ENCODE results near the gene EFCAB6. TPM values are rescaled to one million over a fixed set of nuclear protein-coding genes. Genes with fewer than 3 reads are reported as not detected.

Gene EFCAB6
- polyA plus RNA-seq, 3 donors = not detected

- H3K4me1 ChIP-seq (ENCODE audit: control insufficient read depth in 1 of 2, insufficient read depth in 2 of 2, low read length in 2 of 2) = no peaks in the 10 kb centered on the region
- H3K27me3 Mint-ChIP-seq (ENCODE audit: low read depth in 3 of 3) = peaks cover 3 to 4% (median 3%) of the 10 kb centered on the region in 3 donors
- no peaks in the 10 kb centered on the region for H3K4me1 Mint-ChIP-seq
- no peak overlapping the region for H3K4me3 Mint-ChIP-seq
- H3K4me2 ChIP-seq (replicated peaks; ENCODE audit: extremely low read depth, low read length, poor library complexity, severe bottlenecking) = no peak overlapping the region
- no peak overlapping the region for H3K4me3 ChIP-seq (replicated peaks in 1 of 3; ENCODE audit: low read depth in 2 of 3, low read length in 3 of 3)
- H3K9me3 ChIP-seq (replicated peaks in 1 of 2; ENCODE audit: control insufficient read depth in 1 of 2, insufficient read depth in 1 of 2, low read length in 2 of 2) = no peaks in the 10 kb centered on the region
- H3K79me2 ChIP-seq (ENCODE audit: insufficient read depth, low read length) = no peaks in the 10 kb centered on the region
- H3K27me3 ChIP-seq (ENCODE audit: control insufficient read depth in 2 of 2, insufficient read depth in 2 of 2, low read length in 2 of 2) = no peaks in the 10 kb centered on the region
- H3K9me3 Mint-ChIP-seq = peaks cover 0 to 1% (median 0%) of the 10 kb centered on the region in 7 donors
- H4K20me1 ChIP-seq (ENCODE audit: insufficient read depth, low read length) = no peaks in the 10 kb centered on the region
- H3K36me3 ChIP-seq (replicated peaks in 1 of 2; ENCODE audit: control insufficient read depth in 1 of 2, insufficient read depth in 2 of 2, low read length in 2 of 2) = no peaks in the 10 kb centered on the region
- no peak overlapping the region for H2AFZ ChIP-seq (ENCODE audit: insufficient read depth, low read depth, low read length, poor library complexity, severe bottlenecking)
- intact Hi-C loops (cut with micrococcal nuclease) = no loop called here
- TF ChIP-seq CTCF (IDR thresholded peaks at IDR 0.05) = no peak
- H3K27ac ChIP-seq (ENCODE audit: low read depth in 1 of 2, low read length in 2 of 2) = no peak overlapping the region
- H3K9ac ChIP-seq (ENCODE audit: insufficient read depth, low read length, poor library complexity, severe bottlenecking) = no peak overlapping the region
- no peaks in the 10 kb centered on the region for H3K36me3 Mint-ChIP-seq
- H3K27ac Mint-ChIP-seq = no peak overlapping the region
- DNase-seq = no peak
- no CpG with 5 or more reads among the region's 4 CpGs for WGBS (ENCODE audit: insufficient coverage)
These were observed 240.9 kb downstream of the EFCAB6 start for GRCh38 chr22:43571181-43571580.

DNA sequence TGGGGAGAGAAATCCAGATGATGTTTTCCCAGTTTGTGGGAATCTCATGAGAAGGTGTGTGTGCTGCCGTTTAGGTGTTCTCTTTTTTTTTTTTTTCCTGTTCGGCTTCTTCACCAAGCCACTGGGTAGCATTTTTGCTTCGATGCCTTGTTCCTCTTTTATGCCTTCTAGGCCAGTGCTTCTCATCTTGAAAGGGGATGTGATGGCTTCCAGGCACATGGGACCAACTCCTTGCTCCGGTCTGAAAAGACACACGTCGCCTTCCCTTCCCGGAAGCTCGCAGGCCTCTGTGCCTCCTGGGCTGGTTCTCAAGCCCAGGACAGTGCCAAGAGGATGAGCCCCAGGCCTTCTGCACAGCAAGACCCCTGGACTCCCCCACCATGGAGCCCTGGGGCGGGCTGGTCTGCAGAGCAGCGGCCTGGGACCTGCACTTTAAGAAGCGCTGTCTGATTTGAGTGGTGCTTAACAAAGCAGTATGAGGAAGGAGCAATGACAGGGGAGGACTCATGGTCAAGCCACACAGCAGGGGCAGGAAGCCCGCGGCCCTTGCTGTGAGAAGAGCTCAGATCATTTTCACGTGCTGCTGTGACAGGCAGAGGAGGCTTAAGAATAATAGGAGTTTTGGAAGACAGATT is 241.5 kb downstream of the EFCAB6 start:
- Histone ChIP-seq H3K9ac (ENCODE audit: insufficient read depth, low read length, poor library complexity, severe bottlenecking) (no peak overlapping the region), H3K4me1 (ENCODE audit: control insufficient read depth in 1 of 2, insufficient read depth in 2 of 2, low read length in 2 of 2) (no peaks in the 10 kb centered on the region), H3K27ac (ENCODE audit: low read depth in 1 of 2, low read length in 2 of 2) (no peak overlapping the region), H3K79me2 (ENCODE audit: insufficient read depth, low read length) (no peaks in the 10 kb centered on the region), H3K4me3 (replicated peaks in 1 of 3; ENCODE audit: low read depth in 2 of 3, low read length in 3 of 3) (no peak overlapping the region), H3K27me3 (ENCODE audit: control insufficient read depth in 2 of 2, insufficient read depth in 2 of 2, low read length in 2 of 2) (no peaks in the 10 kb centered on the region), H3K36me3 (replicated peaks in 1 of 2; ENCODE audit: control insufficient read depth in 1 of 2, insufficient read depth in 2 of 2, low read length in 2 of 2) (no peaks in the 10 kb centered on the region), H3K4me2 (replicated peaks; ENCODE audit: extremely low read depth, low read length, poor library complexity, severe bottlenecking) (no peak overlapping the region), H2AFZ (ENCODE audit: insufficient read depth, low read depth, low read length, poor library complexity, severe bottlenecking) (no peak overlapping the region), H3K9me3 (replicated peaks in 1 of 2; ENCODE audit: control insufficient read depth in 1 of 2, insufficient read depth in 1 of 2, low read length in 2 of 2) (no peaks in the 10 kb centered on the region), H4K20me1 (ENCODE audit: insufficient read depth, low read length) (no peaks in the 10 kb centered on the region)
- Mint-ChIP-seq H3K4me3 (no peak overlapping the region), H3K4me1 (no peaks in the 10 kb centered on the region), H3K27me3 (ENCODE audit: low read depth in 3 of 3) (peaks cover 3 to 4% (median 3%) of the 10 kb centered on the region in 3 donors), H3K27ac (no peak overlapping the region), H3K9me3 (peaks cover 0 to 1% (median 0%) of the 10 kb centered on the region in 7 donors), H3K36me3 (no peaks in the 10 kb centered on the region)
- intact Hi-C loops (cut with micrococcal nuclease) = no loop called here
- DNase-seq = no peak
- TF ChIP-seq CTCF (IDR thresholded peaks at IDR 0.05) = no peak
- WGBS (ENCODE audit: insufficient coverage) = 59% methylated on average over 12 of the region's 14 CpGs

Measured in CD14-positive monocyte (primary cell).